Measurements from ENCODE around the gene CCDC201.
"Not testable (repeated sequence)": the region's sequence is repeated elsewhere in the genome, so short reads cannot be mapped to it uniquely, and the experiment has no call there.

The CCDC201 gene

GRCh38 chr7:45874408-45875131, 1.7 kb upstream of the CCDC201 start:
- DNase-seq (ENCODE audit: low spot score) = no peak

DNA sequence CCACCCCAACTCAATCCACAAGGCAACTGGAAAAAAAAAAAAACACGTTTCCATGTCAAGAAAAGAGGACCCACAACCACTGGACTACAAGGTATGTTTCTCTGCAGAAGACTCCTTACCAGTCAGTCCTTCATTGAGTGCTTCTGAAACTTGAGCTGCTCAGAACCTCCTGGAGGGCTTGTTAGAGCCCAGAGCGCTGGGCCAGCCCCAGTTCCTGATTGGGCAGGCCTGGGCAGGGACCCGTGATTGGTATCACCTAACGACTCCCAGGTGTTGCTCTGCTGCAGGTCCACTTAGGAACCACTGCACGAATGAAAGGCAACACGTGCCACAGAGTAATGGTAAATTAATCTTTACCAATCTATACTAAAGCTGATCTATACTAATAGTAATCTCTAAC, 473 bp upstream of the CCDC201 start:
- no peak for DNase-seq (ENCODE audit: low spot score)

GRCh38 chr7:45872116-45873034, 507 bp downstream of the CCDC201 start:
- no peak for DNase-seq (ENCODE audit: low spot score)

- no peak for DNase-seq (ENCODE audit: low spot score)
These were observed 3.5 kb downstream of the CCDC201 start for GRCh38 chr7:45869426-45869825.

- DNase-seq (ENCODE audit: low spot score) = no peak
These were observed 5.4 kb downstream of the CCDC201 start for GRCh38 chr7:45867471-45867870.

DNA sequence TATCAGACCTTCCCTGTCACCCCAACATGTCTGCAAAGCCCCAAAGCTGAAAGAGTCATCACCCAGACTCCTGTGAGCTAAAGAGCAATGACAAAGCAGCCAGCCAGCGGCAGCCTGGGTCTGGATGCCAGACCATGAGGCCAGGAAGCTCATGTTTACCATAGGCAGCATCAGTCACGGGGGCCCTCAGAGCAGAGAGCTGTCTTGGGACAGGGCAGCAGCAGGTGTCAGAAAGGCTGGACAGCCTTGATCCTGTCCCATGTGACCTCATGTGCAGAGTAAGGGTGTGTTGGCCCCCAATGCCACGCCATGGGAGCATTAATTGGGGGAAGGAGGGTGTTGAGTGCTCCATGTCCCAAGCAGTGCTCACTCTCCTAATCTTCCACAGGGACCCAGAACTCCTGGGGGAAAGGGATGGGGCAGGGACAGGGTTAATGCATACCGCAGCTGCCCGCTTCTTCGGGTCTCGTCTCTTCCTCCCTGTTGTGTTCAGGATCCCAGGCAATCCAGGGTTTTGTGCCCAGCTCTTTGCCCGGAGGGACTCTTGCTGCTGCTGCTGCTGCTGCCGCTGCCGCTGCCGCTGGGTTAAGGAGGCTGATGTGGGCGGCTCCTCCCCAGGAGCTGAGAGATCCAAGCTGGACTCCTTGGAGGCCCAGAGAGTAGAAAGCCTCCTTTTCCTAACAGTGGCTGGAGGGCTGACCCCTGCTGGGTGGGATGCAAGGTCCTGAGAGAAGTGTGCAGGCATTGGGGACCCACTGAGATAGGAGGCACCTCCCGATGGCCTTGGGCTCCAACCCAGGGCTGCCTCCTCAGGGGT, 7.1 kb downstream of the CCDC201 start:
- no peak for DNase-seq (ENCODE audit: low spot score)

DNA sequence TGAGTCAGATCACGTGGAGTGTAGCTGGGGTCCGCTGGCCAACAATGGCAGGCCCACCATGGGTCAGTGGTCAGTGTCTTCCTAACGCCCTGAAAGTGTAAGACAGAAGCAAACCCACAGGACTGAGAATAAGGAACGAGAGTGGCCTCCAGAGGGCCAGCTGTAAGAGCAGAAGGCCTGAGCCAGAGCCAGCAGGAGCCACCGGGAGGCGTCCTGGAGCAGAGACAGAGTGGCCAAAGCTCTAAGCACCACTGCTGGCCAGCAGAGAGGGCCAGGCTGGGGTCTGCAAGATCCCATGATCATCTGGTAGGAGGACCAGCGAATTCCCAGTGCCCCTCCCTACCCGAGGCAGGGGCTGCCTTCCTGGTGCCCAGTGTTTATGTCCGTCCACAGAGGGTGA, 9.2 kb downstream of the CCDC201 start:
- DNase-seq (ENCODE audit: low spot score) = no peak

DNA sequence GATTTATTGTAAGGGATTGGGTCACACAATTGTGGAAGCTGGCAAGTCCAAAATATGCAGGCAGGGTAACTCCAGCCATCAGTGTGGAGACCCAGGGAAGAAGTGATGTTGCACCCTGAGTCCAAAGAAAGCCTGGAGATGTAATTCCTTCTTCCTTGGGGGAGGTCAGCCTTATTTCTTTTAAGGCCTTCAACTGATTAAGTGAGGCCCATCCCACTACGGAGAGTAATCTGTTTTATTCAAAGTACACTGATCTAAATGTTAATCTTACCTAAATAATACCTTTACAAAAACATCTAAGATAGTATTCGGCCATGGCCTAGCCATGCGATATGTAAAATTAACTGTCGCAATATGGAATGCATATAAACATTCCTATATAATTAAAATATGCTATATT, 16.0 kb downstream of the CCDC201 start:
- DNase-seq (ENCODE audit: low spot score) = not testable (repeated sequence)

- not testable (repeated sequence) for DNase-seq (ENCODE audit: low spot score)
These were observed 17.2 kb downstream of the CCDC201 start for GRCh38 chr7:45855680-45856079.

DNA sequence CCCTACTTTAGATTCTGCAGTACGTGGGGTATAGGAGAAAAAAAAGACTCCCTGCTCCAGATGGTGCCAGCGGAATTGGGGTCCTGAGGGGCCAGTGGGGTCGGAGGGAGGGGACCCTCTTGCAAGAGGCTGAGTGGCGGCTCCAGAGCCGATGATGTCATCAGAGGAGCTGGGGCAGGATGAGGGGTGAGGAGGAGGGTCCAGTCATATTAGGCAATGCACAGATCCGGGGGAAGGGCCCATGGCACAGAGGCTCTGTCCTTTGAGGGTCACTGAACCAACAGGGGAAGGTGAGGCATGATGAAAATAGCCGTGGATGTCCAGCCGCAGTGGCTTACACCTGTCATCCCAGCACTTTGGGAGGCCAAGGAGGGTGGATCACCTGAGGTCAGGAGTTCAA, 19.4 kb downstream of the CCDC201 start:
- DNase-seq (ENCODE audit: low spot score) = not testable (repeated sequence)

DNA sequence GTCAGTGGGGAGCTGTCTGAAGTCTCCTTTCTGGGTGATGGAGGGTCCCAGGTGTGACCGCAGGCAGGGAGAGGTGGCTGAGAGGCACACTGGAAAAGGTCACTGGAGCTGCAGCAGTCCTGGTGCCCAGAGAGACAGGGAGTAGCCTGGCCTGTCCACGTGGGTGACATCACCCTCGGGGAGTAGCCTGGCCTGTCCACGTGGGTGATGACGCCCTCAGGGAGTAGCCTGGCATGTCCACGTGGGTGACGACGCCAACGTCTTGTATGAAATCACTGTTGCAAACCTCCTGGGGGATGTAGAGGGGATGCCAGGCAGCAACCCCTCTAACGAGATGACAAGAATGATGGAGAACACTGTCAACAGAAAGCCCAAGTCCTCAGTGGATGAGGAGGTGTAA, 19.9 kb downstream of the CCDC201 start:
- not testable (repeated sequence) for DNase-seq (ENCODE audit: low spot score)

GRCh38 chr7:45848734-45849133, 24.1 kb downstream of the CCDC201 start:
- not testable (repeated sequence) for DNase-seq (ENCODE audit: low spot score)

DNA sequence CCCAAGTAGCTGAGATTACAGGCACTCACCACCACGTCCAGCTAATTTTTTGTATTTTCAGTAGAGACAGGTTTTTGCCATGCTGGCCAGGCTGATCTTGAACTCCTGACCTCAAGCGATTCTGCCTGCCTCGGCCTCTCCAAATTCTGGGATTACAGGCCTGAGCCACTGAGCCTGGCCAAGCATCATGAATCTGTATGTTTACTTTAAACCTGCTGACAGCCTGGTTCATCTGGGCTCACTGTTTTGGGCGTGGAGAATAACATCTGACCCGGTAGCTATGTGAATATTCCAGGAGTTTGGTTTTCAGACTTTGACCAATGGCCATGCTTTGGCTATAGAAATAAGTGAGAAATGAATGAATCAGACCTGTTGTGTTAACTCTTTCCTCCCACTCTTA, 26.3 kb downstream of the CCDC201 start:
- not testable (repeated sequence) for DNase-seq (ENCODE audit: low spot score)

DNA sequence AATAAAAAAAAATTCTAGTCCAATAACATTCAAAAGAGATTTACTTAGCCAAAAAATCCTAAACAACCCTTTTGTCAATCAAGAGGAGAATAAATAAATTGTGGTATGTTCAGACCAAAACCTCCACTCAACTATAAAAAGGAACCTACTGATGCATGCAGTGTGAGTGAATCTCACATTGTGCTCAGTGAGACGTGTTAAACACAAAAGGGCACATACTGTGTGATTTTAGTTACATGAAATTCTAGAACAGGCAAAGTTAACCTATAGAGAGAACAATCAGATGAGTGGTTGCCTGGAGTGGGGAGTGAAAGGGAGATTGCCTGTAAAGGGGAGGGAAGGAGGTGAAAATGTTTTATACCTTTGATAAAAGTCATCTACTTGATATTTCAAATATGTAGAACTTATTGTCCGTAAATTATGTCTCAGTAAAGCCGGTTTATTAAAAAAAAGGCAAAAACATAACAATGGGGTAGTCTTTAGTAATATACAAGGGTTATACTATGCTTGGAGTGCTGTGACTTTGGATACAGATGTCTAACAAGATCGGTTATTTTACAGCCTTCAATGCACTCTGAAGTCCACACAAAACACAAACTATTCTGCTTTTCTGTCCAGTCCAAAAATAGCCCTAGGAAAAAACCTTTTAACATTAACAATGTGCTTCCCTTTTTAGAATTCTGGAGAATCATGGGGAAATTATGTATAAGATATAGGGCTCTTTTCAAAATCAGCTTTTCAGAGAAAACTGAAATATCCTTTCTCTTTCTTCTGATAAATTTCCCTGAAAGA, 30.8 kb downstream of the CCDC201 start:
- DNase-seq (ENCODE audit: low spot score) = not testable (repeated sequence)

DNA sequence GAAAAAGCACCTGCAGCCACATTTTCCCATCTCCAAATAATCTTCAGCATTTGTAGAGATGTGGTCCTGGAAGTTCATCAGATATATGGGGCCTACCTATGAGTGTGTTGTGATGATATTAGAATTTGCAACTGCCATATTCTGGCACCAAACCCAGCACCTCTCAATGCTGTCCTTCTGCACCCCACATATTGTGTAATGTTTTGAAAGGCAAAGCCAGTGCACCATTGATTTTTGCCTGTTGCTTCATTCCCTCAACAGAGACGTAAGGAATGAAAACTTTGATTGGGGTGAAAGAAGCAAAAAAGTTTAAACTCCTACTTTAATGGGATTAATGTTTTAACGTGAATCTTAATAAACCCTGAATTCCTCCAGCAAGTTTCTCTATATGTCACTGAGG, 34.0 kb downstream of the CCDC201 start:
- DNase-seq (ENCODE audit: low spot score) = not testable (repeated sequence)

GRCh38 chr7:45832433-45833177, 40.3 kb downstream of the CCDC201 start:
- DNase-seq (ENCODE audit: low spot score) = not testable (repeated sequence)

- DNase-seq (ENCODE audit: low spot score) = not testable (repeated sequence)
These were observed 43.0 kb downstream of the CCDC201 start for GRCh38 chr7:45829846-45830245.

GRCh38 chr7:45827731-45828130, 45.2 kb downstream of the CCDC201 start:
- DNase-seq (ENCODE audit: low spot score) = not testable (repeated sequence)

DNA sequence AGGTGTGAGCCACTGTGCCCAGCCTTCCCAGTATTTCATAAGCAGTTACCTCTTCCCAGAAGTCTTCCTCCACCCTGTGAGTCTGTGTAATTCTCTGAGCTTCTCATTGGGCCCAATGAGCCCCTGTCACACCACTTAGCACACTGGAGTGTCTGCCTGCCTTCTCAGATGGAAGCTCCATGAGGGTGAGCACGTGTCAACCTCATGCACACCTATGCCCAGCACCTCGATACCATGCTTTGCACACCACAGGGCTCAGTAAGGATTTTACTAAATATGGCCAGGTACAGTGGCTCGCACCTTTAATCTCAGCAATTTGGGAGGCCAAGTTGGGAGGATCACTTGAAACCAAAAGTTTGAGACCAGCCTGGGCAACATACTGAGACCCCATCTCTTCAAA, 46.3 kb downstream of the CCDC201 start:
- not testable (repeated sequence) for DNase-seq (ENCODE audit: low spot score)

DNA sequence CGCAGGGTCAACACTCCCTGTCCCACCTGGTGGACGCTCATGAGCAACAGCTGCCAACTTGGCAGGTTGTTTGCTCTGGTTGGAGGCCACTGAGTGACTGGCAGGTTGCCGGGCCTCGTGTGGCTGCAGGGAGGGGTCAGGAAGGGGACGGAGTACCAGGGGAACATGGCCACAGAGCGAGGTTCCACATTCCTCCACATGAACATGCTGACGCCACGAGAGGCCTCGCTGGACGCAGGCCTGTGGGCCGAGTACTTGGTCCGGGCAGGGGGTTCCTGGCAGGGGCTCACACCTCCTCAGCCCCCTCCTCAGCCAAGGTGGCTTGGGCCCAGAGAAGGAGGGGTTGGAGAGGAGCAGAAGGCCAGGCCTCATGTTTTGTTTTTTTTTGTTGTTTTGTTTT, 54.1 kb downstream of the CCDC201 start:
- DNase-seq (ENCODE audit: low spot score) = not testable (repeated sequence)

DNA sequence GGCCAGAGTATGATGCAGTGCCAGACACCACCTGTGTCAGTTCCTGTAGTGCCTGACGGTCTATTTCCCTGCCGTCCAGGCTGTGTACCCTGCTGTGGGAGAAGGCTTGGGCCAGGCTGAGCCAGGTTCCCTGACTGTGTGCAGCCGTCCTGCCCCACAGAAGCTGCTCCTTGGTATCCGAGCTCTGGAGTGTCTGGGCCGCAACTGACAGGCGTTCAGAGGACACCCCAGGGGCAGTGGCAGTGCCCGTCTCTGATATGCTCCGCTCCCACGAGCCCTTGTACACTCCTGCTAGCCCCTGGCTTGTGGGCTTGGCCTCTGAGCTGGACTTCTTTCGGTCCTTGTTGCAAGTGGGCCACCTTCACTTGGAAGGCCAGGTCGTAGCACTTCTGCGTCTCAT, 55.0 kb downstream of the CCDC201 start:
- not testable (repeated sequence) for DNase-seq (ENCODE audit: low spot score)
